PFSK-1 (cell line): ENCODE data around the gene PRPF39.

Experiments used
- FOXP2 ChIP-seq: optimal IDR thresholded peaks from 2 replicates; pipeline ENCODE3; 2011; ENCODE audit warnings: borderline replicate concordance, control low read depth, inconsistent platforms; ENCODE audit not compliant: insufficient read depth; ENCODE audit errors: extremely low read length, extremely low read depth
- POLR2AphosphoS5 ChIP-seq: IDR thresholded peaks from 2 replicates; pipeline ENCODE4 v1.6.1; 2012; ENCODE audit warnings: low read depth, mild to moderate bottlenecking, control low read depth, low read length, moderate library complexity
- REST ChIP-seq, 2 experiments: IDR thresholded peaks; 2 replicates each; pipeline versions ENCODE4 v1.6.1 to v1.8.0; 2011 to 2012; ENCODE audit warnings: low read depth in 2 of 2, low read length in 2 of 2, control low read depth in 1 of 2, inconsistent platforms in 1 of 2, mild to moderate bottlenecking in 1 of 2, moderate library complexity in 1 of 2; ENCODE audit not compliant: insufficient read depth in 1 of 2
- SIN3A ChIP-seq: IDR thresholded peaks from 2 replicates; pipeline ENCODE4 v1.6.1; 2012; ENCODE audit warnings: mild to moderate bottlenecking, low read length, moderate library complexity, borderline replicate concordance; ENCODE audit not compliant: insufficient read depth
- TAF1 ChIP-seq: IDR thresholded peaks from 2 replicates; pipeline ENCODE4 v1.6.1; 2012; ENCODE audit warnings: low read length, control low read depth, borderline replicate concordance; ENCODE audit not compliant: insufficient read depth

DNA sequence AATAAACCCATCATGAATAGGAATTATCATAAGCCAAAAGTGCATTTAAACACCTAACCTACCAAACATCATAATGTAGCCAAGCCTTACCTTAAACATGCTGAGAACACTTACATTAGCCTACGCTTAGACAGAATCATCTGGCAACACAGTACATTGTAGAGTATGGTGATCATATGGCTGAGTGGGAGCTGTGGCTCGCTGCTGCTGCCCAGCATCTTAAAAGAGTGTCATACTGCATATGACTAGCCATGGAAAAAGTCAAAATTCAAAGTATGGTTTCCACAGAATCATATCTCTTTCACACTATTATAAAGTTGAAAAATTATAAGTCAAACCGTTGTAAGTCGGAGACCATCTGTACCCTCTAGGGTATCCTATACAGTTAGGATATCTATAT is 32.0 kb upstream of the PRPF39 start:
- no peak for TF ChIP-seq REST (IDR thresholded peaks at IDR 0.05; ENCODE audit: insufficient read depth in 1 of 2, low read depth in 2 of 2, low read length in 2 of 2)
- no peak for TF ChIP-seq TAF1
- TF ChIP-seq FOXP2: no peak
- no peak for TF ChIP-seq POLR2AphosphoS5
- no peak for TF ChIP-seq SIN3A
